GM12874 (cell line): ENCODE data around the gene NALCN.

Experiments
- CTCF ChIP-seq: IDR thresholded peaks from 2 replicates; pipeline ENCODE4 v1.5.1; 2011; ENCODE audit warnings: low read depth, mild to moderate bottlenecking, control low read depth, low read length, moderate library complexity; ENCODE audit not compliant: insufficient read depth

NALCN gene

GRCh38 chr13:101026736-101027398, 389.4 kb downstream of the NALCN start:
- no peak for TF ChIP-seq CTCF

- TF ChIP-seq CTCF: no peak
These were observed 390.0 kb downstream of the NALCN start for GRCh38 chr13:101026328-101026727.

DNA sequence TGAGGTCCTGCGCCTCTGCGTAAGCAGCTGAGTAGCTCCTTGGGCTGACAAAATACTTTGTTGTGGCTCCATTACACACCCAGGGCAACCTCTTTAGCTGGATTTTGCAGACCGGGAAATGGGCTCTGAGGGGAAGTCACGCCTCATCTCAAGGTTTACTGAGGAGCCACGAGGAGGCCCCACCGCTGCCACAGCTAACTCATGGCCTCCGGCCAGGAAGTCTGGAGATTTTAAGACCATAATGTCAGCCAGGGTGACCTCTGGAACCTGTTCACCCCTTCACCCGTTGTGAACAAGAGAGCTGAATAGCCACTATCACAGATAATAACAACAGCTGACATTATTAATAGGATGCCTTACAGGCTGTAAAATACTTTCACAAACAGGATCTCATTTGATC, 390.4 kb downstream of the NALCN start:
- no peak for TF ChIP-seq CTCF

GRCh38 chr13:101025519-101025918, 390.8 kb downstream of the NALCN start:
- TF ChIP-seq CTCF: no peak

- no peak for TF ChIP-seq CTCF
These were observed 397.2 kb downstream of the NALCN start for GRCh38 chr13:101019126-101019525.

- no peak for TF ChIP-seq CTCF
These were observed 397.6 kb downstream of the NALCN start for GRCh38 chr13:101018720-101019119.

GRCh38 chr13:101017123-101017872, 399.0 kb downstream of the NALCN start:
- TF ChIP-seq CTCF: no peak
